Esophagus squamous epithelium (tissue), 4 donors: ENCODE results near the gene OSBPL5.

ENCODE experiments used
- CTCF ChIP-seq, 6 experiments: fragments of 450-650 bp in 4 of 6; fragments of 200-600 bp in 2 of 6; sonication (generic) in 2 of 6; IDR thresholded peaks; one replicate each; pipeline ENCODE4 v1.5.1; 2016 to 2019; ENCODE audit warnings: antibody characterized with exemption in 6 of 6, mild to moderate bottlenecking in 4 of 6, moderate library complexity in 4 of 6
- POLR2A ChIP-seq, 4 donors: fragments of 450-650 bp; IDR thresholded peaks; one replicate each; pipeline ENCODE4 v1.6.1; 2017; ENCODE audit warnings: antibody characterized with exemption in 4 of 4, mild to moderate bottlenecking in 4 of 4, moderate library complexity in 3 of 4

- TF ChIP-seq CTCF (IDR thresholded peaks at IDR 0.05), result no peak
- TF ChIP-seq POLR2A (IDR thresholded peaks at IDR 0.05), result no peak
Observed at GRCh38 chr11:3191586-3192324, 26.6 kb upstream of the OSBPL5 start.
